Mononuclear cell (primary cell): ENCODE results near the gene NR3C2. TPM values are rescaled to one million over a fixed set of nuclear protein-coding genes. Genes with fewer than 3 reads are reported as not detected.

Experiments used
- H3K27me3 ChIP-seq: 2 replicates; pipeline ENCODE4 v1.6.0; 2011; ENCODE audit warnings: low read length, control low read depth; ENCODE audit not compliant: insufficient read depth
- H3K4me1 ChIP-seq: 2 replicates; pipeline ENCODE4 v1.5.1; 2011; ENCODE audit warnings: mild to moderate bottlenecking, low read length, control low read depth; ENCODE audit not compliant: insufficient read depth
- H3K4me3 ChIP-seq: 2 replicates; pipeline ENCODE4 v1.5.1; 2011; ENCODE audit warnings: mild to moderate bottlenecking, low read length, moderate library complexity
- H3K9me3 ChIP-seq: 2 replicates; pipeline ENCODE4 v1.5.1; 2011; ENCODE audit warnings: low read depth, mild to moderate bottlenecking, control low read depth, low read length
- total RNA-seq: library from RNA; depleted of rRNA; stranded (reverse); fragments of >200 nt; gene quantifications from one replicate; pipeline ENCODE4 v1.2.3, GENCODE V29; 2012

Gene NR3C2
- total RNA-seq, 1 donor, result 29.1 TPM

DNA sequence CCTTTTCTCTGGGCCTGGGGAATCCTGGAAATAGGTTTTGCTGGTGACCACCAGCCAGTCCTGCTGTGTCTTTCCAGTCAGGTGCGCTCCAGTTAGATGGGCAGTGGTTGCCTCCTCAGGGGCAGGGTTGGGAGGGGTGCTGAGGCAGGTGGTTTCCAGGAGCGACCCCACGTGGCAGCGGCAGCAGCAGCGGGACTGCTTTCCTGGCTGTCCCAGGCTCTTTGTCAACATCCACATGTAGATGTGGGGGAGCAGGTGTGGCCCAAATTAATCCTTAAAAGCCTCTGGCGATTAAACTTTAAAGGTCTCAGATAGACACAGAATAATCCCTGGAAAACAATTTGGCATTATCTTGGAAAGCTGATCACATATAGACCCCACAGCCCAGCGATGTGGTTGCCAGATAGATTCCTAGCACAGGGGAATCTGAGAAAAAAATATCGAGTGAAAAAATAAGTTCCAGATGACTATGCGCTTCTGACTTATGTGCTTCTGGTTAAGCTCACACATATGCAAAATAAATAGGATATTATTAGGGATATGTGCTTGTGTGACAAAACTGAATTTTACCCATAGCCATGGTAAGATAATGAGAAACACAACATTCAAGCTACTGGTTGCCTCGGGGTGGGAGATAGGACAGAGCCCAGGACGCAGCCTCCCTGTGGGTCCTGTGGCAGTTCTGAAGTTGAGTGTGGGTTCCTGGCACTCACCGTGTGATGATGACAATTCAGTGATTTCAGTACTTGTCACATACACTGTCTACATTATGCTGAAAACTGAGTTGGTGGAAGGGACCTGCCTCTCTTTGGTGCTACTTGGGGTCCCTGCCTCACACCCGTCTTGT, 373.9 kb downstream of the NR3C2 start:
- Histone ChIP-seq H3K27me3 (no peaks in the 10 kb centered on the region), H3K9me3 (no peaks in the 10 kb centered on the region), H3K4me1 (no peaks in the 10 kb centered on the region), H3K4me3 (no peak overlapping the region)

DNA sequence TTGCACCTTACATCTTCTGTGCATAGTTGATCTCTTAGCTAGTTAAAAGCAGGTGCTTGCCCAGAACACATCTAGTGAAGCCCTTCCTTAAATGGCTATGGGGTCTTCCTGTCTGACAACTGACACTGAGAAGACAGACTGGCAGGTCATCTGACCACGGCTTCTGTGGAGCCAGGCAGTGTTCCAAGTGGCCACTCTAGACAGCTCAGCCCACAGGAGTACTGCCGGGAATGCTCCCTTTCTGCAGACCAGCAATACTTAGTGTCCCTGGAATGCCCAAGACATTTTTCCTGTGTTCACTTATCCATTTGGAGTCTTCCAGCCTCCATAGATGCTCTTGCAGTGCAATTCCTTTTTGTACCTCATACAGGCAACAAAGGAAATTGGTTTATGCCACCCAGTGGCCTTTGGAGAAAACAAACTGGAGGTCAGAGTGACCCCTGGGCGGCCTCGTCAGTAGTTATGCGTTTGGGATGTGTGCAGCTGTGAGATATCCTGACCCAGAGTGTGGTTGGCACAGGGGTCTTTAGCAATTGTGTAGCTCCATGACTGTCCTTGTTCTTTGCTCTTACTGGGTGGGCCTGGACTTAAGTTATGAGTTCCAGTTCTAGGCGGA, 374.8 kb downstream of the NR3C2 start:
- Histone ChIP-seq H3K27me3 (no peaks in the 10 kb centered on the region), H3K4me3 (no peak overlapping the region), H3K9me3 (no peaks in the 10 kb centered on the region), H3K4me1 (no peaks in the 10 kb centered on the region)

DNA sequence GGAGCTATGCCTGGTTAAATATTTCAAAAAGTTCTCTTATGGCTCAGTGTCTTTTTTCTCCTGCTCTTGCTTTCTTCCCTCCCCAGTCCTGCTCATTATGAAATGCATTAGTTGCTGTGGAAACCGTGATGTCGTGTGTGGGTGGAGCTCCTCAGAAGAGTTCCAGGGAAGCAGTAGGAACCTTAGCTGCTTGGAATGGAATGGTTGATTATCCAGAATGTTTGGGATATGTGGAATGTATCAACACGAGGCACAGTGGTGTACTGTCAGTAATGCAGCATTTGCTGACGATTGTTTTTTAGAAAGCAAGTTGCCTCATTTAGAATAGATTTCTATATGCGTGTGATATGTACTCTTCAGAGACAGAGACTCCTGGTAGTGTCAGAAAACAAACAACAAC, 377.1 kb downstream of the NR3C2 start:
- H3K4me1 ChIP-seq, result peaks cover 9% of the 10 kb centered on the region
- no peak overlapping the region for H3K4me3 ChIP-seq
- no peaks in the 10 kb centered on the region for H3K27me3 ChIP-seq
- no peaks in the 10 kb centered on the region for H3K9me3 ChIP-seq

DNA sequence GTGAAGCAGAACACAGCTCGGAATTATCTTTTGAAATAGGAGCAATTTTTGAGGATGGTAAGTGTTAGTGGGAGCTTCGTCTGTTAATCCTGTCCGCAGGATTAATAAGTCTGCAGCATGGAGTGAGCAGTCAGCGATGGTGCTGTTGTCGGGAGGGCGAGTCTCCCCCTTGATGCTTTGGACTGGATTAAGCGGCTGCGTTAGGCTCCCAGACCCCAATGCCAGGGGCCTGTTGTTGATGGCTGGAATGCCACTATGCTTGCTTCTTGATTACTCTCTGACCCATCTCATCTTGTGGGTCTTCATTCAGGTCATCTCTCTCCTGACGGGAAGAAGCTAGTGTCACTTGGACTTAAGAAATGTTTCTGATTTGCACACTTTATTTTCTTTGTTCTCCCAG, 377.8 kb downstream of the NR3C2 start:
- Histone ChIP-seq H3K4me1 (peaks cover 14% of the 10 kb centered on the region), H3K4me3 (no peak overlapping the region), H3K27me3 (no peaks in the 10 kb centered on the region), H3K9me3 (no peaks in the 10 kb centered on the region)

DNA sequence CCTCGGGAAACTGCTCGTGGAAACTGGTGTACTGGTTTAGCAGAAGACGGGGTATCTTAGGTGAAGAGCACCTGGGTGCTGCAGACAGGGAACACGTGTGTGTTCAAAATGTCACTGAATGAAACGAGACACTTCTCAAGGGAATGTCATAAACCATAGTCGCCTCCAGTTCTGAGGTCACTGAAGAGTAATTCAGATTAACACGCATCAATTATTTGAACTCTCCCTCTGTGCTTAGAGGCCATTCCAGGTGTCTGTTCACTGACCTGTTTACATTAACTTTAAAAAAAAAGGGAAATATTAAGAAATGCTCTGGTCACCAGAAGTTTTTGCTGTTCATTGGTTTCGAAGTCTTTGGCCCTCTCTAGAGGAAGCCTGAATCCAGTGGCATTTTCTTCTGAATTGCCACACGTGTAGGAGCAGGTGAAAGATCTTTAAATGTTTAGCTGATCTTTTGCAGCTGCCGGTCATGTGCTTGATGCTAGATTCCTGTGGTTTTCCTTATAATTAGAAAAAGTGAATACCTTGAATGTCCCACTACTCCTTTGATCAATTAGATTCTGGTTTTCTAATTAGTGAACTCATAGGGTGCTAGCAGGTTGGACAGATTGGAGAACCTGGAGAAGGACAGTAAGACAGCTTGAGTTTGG, 379.8 kb downstream of the NR3C2 start:
- Histone ChIP-seq H3K9me3 (no peaks in the 10 kb centered on the region), H3K4me3 (no peak overlapping the region), H3K27me3 (no peaks in the 10 kb centered on the region), H3K4me1 (peaks cover 20% of the 10 kb centered on the region)

DNA sequence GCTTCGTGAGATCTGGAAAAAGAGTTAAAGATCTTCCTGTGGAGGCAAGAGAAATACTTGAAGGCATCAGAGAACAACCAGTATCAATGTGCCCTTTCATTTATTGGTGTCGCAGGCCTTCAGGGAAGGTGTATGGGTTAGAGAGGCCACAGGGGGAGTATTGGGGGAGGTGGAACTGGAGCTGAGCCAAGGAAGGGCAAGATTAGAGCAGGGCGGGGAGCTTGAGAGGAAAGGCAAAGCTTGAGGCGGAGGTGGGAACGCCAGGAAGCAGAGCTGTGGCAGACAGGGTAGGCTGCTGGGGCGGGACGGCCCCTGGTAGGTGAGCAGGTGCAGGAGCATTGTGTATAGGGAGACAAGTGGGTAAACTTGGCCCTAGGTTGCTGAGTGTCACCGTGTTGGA, 380.4 kb downstream of the NR3C2 start:
- no peaks in the 10 kb centered on the region for H3K9me3 ChIP-seq
- no peaks in the 10 kb centered on the region for H3K27me3 ChIP-seq
- peaks cover 26% of the 10 kb centered on the region for H3K4me1 ChIP-seq
- no peak overlapping the region for H3K4me3 ChIP-seq

DNA sequence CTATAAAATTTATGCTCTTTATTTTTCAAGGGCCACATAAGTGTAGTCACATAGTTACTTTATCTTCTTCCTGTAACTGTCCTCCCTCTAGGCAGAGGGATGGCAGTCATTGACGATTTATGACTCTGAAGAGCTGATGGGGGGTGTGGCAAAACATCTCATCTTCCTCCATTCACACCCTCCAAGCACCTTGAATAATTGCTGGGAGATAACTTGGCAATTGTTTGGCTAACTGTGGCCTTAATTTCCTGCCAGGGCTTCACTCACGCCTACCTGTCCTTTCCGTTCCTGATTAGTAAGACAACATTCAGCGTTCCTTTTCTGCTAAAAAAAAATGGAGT, 381.1 kb downstream of the NR3C2 start:
- no peaks in the 10 kb centered on the region for H3K27me3 ChIP-seq
- peaks cover 33% of the 10 kb centered on the region for H3K4me1 ChIP-seq
- H3K4me3 ChIP-seq, result no peak overlapping the region
- no peaks in the 10 kb centered on the region for H3K9me3 ChIP-seq

DNA sequence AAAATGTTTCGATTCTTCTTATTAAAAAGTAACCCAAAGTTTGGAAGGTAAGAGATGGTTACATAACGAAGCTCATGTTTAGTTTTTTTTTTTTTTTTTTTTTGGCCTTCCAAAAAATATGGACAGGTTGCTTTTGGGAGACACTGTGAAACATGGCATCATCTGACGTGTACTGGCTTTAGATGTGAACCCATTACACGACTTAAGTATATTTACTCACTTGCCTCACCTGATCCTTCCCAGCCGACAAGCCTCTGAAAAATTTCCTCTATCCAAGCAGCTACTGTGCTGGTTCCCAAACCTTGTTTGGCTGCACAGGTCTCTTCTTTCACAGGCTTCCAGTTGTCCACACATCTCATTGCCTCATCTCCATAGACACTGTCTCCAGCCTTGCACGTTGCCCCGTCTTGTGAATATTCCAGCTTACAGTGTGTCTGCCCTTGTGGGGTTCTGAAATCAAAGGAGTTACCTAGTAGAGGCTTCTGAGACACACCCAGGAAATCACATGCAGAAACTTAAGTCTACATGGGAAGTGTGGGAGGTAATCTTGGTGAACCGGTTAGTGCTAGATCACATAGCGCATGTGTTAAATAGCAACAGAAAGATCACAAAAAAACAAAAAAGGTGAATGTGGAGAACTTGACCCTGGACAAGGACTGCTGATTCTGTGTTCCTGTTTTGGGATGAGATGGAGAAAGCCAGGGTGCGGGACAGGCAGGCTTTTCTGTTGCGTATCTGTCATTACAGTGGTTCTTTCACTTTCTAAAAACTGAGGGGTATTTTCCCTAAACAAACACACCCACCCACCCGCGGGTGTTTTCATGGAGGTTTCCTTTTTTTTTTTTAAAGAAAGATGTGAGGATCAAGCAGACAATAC, 381.7 kb downstream of the NR3C2 start:
- Histone ChIP-seq H3K27me3 (no peaks in the 10 kb centered on the region), H3K4me3 (no peak overlapping the region), H3K4me1 (peaks cover 37% of the 10 kb centered on the region), H3K9me3 (no peaks in the 10 kb centered on the region)

DNA sequence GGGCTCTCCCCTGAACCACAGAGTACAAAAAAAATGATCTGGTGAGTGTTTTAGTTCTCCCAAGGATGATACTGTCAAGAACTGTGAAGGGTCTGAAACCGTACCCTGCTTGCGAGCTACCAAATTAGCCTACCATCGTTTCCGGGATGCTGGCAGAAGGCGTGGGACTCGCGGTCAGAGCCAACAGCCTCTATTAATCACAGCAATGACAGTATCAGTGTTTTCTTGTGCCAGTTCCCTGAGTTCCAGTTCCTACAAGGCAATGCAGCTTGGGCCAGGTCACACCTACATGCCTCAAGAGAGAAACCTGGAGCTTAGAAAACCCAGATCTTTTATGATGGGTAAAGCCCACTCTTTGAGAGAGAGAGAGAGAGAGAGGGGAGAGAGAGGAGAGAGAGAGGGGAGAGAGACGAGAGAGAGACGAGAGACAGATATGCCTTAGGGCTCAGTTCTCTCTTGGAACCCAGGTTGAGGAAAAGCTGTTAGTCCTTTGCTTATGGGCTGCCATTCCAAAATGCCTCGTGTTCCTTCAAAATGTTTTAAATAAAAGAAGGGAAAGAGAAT, 382.5 kb downstream of the NR3C2 start:
- H3K27me3 ChIP-seq, result no peaks in the 10 kb centered on the region
- H3K4me3 ChIP-seq, result no peak overlapping the region
- peaks cover 41% of the 10 kb centered on the region for H3K4me1 ChIP-seq
- no peaks in the 10 kb centered on the region for H3K9me3 ChIP-seq

DNA sequence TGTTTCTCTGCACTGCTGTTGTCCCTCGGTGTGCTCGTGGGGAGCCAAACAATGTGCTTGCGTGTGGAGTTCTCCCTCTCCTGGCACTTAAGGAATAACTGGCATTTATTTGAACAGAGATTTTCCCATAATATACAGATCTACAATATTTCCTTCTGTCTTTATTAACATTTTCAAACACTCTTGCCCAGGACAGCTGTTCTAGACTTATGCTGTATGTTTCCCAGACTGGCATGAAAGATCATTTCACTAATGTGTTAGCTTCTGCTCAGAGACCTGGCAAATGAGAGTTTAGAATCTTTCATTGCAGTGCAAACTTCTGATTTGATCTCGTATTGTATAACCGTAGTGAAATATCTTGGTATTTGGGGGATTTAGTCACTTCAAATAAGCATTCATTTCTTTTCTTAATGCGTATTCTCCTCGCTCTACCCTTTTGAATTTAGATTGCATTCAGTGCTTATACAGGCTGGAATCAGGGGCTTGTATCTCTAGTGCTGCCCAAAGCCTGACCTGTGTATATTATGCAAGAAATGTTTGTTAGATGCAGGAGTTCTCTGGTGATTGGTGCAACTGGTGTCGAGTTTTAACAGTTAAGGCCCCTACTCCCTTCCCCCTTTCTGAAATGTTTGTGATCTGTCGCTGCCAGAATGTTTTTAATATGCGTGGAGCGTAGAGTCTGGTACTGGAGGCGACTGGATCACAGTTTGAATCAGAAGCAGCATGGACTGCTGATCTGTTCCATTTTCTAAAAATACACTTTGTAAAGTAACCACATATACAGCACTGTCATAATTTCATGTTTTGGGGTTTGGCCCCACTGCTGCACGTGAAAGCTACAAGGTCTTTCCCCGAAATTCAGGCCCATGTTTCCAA, 384.0 kb downstream of the NR3C2 start:
- H3K9me3 ChIP-seq, result no peaks in the 10 kb centered on the region
- H3K4me3 ChIP-seq, result no peak overlapping the region
- no peaks in the 10 kb centered on the region for H3K27me3 ChIP-seq
- H3K4me1 ChIP-seq, result peaks cover 53% of the 10 kb centered on the region

DNA sequence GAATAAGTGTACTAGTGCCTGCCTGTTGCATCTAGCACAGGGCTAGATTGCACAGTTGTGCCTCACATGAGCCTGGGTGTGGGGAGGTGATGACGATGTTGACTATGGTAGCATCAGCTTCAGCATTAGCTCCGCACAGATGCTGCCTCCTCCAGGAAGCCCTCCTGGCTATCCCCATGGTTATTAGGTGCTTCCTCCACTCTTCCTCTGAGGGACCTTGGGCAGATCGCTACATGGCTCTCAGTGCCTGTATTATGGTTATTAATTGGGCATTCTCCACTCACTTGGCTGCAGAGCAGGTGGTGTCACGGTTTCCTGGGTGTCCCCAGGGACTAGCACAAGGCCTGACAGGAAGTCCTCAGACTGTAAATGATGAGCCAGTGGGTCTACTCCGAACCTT, 384.7 kb downstream of the NR3C2 start:
- H3K4me3 ChIP-seq, result no peak overlapping the region
- peaks cover 60% of the 10 kb centered on the region for H3K4me1 ChIP-seq
- no peaks in the 10 kb centered on the region for H3K9me3 ChIP-seq
- no peaks in the 10 kb centered on the region for H3K27me3 ChIP-seq

DNA sequence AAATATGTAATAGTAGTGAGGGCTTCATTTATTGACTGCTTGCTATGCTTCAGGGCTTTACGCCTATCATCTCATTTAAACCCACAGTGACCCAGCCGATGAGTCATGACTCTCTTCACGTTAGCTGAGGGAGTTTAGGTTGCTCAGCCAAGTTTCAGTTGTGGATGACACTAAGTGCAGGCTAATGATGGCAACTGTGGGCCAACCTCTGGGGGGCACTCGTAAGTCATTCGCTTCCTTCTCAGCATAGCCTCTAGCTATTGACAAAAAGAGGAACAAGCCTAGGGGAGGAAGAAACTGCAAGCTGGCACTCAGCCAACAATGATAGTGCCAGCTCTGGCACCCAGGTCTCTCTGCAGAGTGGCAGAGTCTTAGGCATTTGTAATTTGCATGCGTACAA, 385.3 kb downstream of the NR3C2 start:
- Histone ChIP-seq H3K4me1 (peaks cover 66% of the 10 kb centered on the region), H3K4me3 (no peak overlapping the region), H3K9me3 (no peaks in the 10 kb centered on the region), H3K27me3 (no peaks in the 10 kb centered on the region)

DNA sequence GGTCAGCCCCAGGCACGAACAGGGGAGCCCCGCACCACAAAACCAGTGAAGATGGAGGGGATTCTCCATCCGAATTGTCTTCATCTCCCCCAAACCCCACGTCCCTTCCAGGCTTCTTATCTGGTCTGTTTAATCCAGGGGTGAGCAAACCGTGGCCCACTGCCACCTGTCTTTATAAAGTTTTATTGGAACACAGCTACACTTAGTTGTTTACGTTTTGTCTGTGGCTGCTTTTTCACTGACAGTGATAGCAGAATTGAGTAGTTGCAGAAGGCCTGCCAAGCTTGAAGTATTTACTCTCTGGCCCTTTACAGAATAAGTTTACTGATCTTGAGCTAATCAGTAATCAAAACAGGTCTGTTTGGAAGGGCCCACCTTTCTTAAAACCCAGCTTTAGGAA, 386.4 kb downstream of the NR3C2 start:
- Histone ChIP-seq H3K4me3 (no peak overlapping the region), H3K27me3 (no peaks in the 10 kb centered on the region), H3K4me1 (peaks cover 69% of the 10 kb centered on the region), H3K9me3 (no peaks in the 10 kb centered on the region)

DNA sequence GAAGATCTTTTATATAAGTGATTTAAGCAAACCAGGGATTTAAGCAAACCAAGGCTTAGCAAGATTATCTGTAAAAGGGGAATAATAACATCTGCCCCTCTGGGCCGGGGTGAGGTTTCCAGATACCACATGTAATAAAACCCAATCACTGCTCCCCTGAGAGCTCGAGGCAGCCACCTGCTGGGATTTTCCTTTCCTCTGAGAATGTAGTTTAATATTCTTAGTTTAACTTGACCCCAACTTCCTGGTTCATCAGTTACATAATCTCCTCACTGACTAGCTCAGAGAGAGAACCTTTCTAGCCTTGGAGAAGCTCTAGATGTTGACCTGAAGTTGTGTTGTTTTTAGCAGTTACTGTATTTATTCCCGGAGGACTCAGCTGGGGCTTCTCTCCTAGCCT, 387.9 kb downstream of the NR3C2 start:
- peaks cover 59% of the 10 kb centered on the region for H3K4me1 ChIP-seq
- no peak overlapping the region for H3K4me3 ChIP-seq

More for the DNA sequence above, 387.9 kb downstream of the NR3C2 start:
- Histone ChIP-seq H3K27me3 (no peaks in the 10 kb centered on the region), H3K9me3 (no peaks in the 10 kb centered on the region)
